ENCODE results near the gene ANKS1B.

ANKS1B gene

GRCh38 chr12:99147130-99147529 is 837.6 kb downstream of the ANKS1B start:
- no peak for TF ChIP-seq REST (IDR thresholded peaks at IDR 0.05; ENCODE audit: low read depth)
- no peak for TF ChIP-seq CEBPB (IDR thresholded peaks at IDR 0.05)
- no peak for TF ChIP-seq YY1 (IDR thresholded peaks at IDR 0.05; ENCODE audit: low read depth)
- no peak for TF ChIP-seq FOXM1 (IDR thresholded peaks at IDR 0.05; ENCODE audit: borderline replicate concordance, low read depth)
- no peak for TF ChIP-seq ZBTB7A (IDR thresholded peaks at IDR 0.05; ENCODE audit: low read depth)
- TF ChIP-seq NFIC (IDR thresholded peaks at IDR 0.05) = no peak
- TF ChIP-seq EP300 (IDR thresholded peaks at IDR 0.05; ENCODE audit: borderline replicate concordance) = no peak
- no peak for TF ChIP-seq RAD21 (IDR thresholded peaks at IDR 0.05; ENCODE audit: low read depth)
- TF ChIP-seq CREB1 (IDR thresholded peaks at IDR 0.05; ENCODE audit: low read depth) = no peak
- TF ChIP-seq TAF1 (IDR thresholded peaks at IDR 0.05; ENCODE audit: low read depth) = no peak
- no peak for TF ChIP-seq TCF12 (IDR thresholded peaks at IDR 0.05; ENCODE audit: low read depth)
- TF ChIP-seq USF1 (IDR thresholded peaks at IDR 0.05) = no peak
- TF ChIP-seq TEAD4 (IDR thresholded peaks at IDR 0.05) = no peak
- no peak for TF ChIP-seq EGR1 (IDR thresholded peaks at IDR 0.05)

GRCh38 chr12:99146730-99147129 is 838.0 kb downstream of the ANKS1B start:
- TF ChIP-seq FOXM1 (IDR thresholded peaks at IDR 0.05; ENCODE audit: borderline replicate concordance, low read depth) = no peak
- TF ChIP-seq NFIC (IDR thresholded peaks at IDR 0.05) = no peak
- no peak for TF ChIP-seq MAX (IDR thresholded peaks at IDR 0.05)
- no peak for TF ChIP-seq YY1 (IDR thresholded peaks at IDR 0.05; ENCODE audit: low read depth)
- no peak for TF ChIP-seq REST (IDR thresholded peaks at IDR 0.05; ENCODE audit: low read depth)
- TF ChIP-seq CEBPB (IDR thresholded peaks at IDR 0.05) = no peak
- no peak for TF ChIP-seq RAD21 (IDR thresholded peaks at IDR 0.05; ENCODE audit: low read depth)
- no peak for TF ChIP-seq TAF1 (IDR thresholded peaks at IDR 0.05; ENCODE audit: low read depth)
- TF ChIP-seq EP300 (IDR thresholded peaks at IDR 0.05; ENCODE audit: borderline replicate concordance) = no peak
- no peak for TF ChIP-seq ZBTB7A (IDR thresholded peaks at IDR 0.05; ENCODE audit: low read depth)
- no peak for TF ChIP-seq CREB1 (IDR thresholded peaks at IDR 0.05; ENCODE audit: low read depth)
- no peak for TF ChIP-seq EGR1 (IDR thresholded peaks at IDR 0.05)
- TF ChIP-seq USF1 (IDR thresholded peaks at IDR 0.05) = no peak
- no peak for TF ChIP-seq TCF12 (IDR thresholded peaks at IDR 0.05; ENCODE audit: low read depth)
- TF ChIP-seq TEAD4 (IDR thresholded peaks at IDR 0.05) = no peak

GRCh38 chr12:99146185-99146584 is 838.6 kb downstream of the ANKS1B start:
- TF ChIP-seq USF1 (IDR thresholded peaks at IDR 0.05) (no peak), ZBTB7A (IDR thresholded peaks at IDR 0.05; ENCODE audit: low read depth) (no peak), TEAD4 (IDR thresholded peaks at IDR 0.05) (no peak), YY1 (IDR thresholded peaks at IDR 0.05; ENCODE audit: low read depth) (no peak), RAD21 (IDR thresholded peaks at IDR 0.05; ENCODE audit: low read depth) (no peak), CEBPB (IDR thresholded peaks at IDR 0.05) (no peak), FOXM1 (IDR thresholded peaks at IDR 0.05; ENCODE audit: borderline replicate concordance, low read depth) (no peak), CREB1 (IDR thresholded peaks at IDR 0.05; ENCODE audit: low read depth) (no peak), REST (IDR thresholded peaks at IDR 0.05; ENCODE audit: low read depth) (no peak), NFIC (IDR thresholded peaks at IDR 0.05) (no peak), MAX (IDR thresholded peaks at IDR 0.05) (no peak), EP300 (IDR thresholded peaks at IDR 0.05; ENCODE audit: borderline replicate concordance) (no peak), EGR1 (IDR thresholded peaks at IDR 0.05) (no peak), TAF1 (IDR thresholded peaks at IDR 0.05; ENCODE audit: low read depth) (no peak), TCF12 (IDR thresholded peaks at IDR 0.05; ENCODE audit: low read depth) (no peak)

- TF ChIP-seq TAF1 (IDR thresholded peaks at IDR 0.05; ENCODE audit: low read depth) (no peak), YY1 (IDR thresholded peaks at IDR 0.05; ENCODE audit: low read depth) (no peak), EP300 (IDR thresholded peaks at IDR 0.05; ENCODE audit: borderline replicate concordance) (no peak), EGR1 (IDR thresholded peaks at IDR 0.05) (no peak), MAX (IDR thresholded peaks at IDR 0.05) (no peak), USF1 (IDR thresholded peaks at IDR 0.05) (no peak), TEAD4 (IDR thresholded peaks at IDR 0.05) (no peak), FOXM1 (IDR thresholded peaks at IDR 0.05; ENCODE audit: borderline replicate concordance, low read depth) (no peak), NFIC (IDR thresholded peaks at IDR 0.05) (no peak), CREB1 (IDR thresholded peaks at IDR 0.05; ENCODE audit: low read depth) (no peak), CEBPB (IDR thresholded peaks at IDR 0.05) (no peak), ZBTB7A (IDR thresholded peaks at IDR 0.05; ENCODE audit: low read depth) (no peak), RAD21 (IDR thresholded peaks at IDR 0.05; ENCODE audit: low read depth) (no peak), REST (IDR thresholded peaks at IDR 0.05; ENCODE audit: low read depth) (no peak), TCF12 (IDR thresholded peaks at IDR 0.05; ENCODE audit: low read depth) (no peak)
Observed at GRCh38 chr12:99142651-99143050, 842.1 kb downstream of the ANKS1B start.
